GM12872 (cell line): ENCODE results near the gene LIN52.

Experiments used
- TF ChIP-seq, protein P1 (sequence below): IDR thresholded peaks from 3 replicates; pipeline ENCODE4 v1.5.1; 2011; ENCODE audit warnings: low read depth, mild to moderate bottlenecking, low read length, moderate library complexity; ENCODE audit not compliant: insufficient read depth

LIN52 gene

DNA sequence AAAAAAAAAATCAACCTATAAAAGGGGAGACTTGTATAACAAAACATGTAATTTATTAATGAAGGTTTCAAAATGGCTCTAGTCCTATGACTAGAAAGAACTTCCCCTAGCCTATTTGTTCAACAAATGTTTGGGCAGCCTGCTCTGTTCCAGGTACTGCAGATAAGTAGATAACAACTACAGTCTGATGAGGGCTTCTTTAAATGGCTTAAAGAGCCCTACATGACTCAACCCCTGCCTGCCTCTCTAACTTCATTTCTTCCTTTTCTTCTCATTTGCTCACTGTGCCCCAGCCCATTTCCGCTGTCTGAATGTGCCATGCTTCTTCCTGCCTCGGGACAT, 22.0 kb upstream of the LIN52 start:
- TF ChIP-seq, protein P1, sequence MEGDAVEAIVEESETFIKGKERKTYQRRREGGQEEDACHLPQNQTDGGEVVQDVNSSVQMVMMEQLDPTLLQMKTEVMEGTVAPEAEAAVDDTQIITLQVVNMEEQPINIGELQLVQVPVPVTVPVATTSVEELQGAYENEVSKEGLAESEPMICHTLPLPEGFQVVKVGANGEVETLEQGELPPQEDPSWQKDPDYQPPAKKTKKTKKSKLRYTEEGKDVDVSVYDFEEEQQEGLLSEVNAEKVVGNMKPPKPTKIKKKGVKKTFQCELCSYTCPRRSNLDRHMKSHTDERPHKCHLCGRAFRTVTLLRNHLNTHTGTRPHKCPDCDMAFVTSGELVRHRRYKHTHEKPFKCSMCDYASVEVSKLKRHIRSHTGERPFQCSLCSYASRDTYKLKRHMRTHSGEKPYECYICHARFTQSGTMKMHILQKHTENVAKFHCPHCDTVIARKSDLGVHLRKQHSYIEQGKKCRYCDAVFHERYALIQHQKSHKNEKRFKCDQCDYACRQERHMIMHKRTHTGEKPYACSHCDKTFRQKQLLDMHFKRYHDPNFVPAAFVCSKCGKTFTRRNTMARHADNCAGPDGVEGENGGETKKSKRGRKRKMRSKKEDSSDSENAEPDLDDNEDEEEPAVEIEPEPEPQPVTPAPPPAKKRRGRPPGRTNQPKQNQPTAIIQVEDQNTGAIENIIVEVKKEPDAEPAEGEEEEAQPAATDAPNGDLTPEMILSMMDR = no peak

DNA sequence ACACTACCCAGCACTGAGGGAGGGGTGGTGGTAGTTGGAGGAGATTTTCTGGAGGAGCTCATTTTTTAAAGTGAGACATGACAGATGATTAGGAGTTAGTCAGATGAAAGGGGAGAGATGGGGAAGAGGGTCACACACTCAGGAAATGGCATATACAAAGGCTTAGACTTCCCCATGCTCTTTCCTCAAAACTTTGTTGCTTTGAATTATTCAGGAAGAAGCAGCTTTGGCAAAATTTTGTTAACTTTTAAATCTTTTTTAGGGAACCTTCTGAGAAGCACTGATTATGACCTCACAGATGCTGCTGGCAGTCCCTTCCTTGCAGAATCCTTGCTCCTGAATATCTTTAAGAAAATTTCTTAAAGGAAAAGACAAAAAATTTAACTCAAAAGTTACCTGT, 20.3 kb upstream of the LIN52 start:
- TF ChIP-seq, protein P1 = no peak

DNA sequence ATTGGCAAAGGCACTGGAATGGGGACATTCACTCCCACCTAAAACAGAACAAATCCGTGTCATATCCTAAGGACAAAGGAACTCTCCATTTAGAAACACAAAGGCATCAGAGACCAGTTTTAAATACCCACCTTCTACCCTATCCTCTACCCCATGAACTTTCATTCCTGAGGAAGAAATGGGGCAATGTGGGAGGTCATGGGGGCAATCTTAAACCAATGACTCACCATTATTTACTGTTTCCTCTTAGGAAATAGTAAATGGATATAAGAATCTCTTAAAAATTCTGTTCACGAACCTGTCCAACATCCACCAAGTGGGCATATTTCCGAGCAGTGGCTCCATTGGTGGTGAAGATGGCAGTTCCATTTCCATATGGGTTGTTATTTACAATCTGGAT, 19.9 kb upstream of the LIN52 start:
- TF ChIP-seq, protein P1 = no peak

DNA sequence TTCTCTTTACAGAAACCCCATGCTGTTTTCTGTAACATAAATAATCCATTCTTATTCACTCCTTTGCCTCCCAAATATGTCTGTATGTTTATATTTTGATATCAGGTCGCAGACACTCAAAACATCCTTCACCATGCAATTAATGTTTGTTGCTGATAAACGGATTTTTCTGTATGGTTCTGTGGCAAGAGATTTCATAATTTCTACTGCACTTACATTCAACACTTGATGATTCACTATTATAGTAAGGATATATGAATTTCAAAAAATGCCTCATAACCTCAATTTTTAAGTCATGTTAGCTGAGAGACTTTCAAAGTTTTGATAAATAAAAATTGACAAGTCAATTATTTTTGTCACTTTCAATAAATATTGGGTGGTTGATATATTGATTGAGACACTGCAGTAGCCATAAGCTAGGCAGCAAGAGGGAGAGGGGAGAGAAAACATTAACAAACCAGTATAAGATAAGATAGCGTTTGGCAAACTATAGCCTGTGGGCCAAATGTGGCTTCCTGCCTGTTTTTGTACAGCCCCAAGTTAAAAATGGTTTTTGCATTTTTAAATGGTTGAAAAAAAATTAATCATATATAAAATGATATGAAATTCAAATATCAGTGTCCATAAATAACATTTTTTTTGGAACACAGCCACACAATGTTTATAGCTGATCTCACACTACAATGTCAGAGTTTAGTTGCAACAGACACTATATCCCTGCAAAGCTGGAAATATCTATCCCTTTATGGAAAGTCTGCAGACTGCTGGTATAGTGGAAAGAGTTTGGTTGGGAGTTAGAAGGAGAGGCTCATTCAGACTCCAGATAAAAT, 18.8 kb upstream of the LIN52 start:
- TF ChIP-seq, protein P1 = no peak

DNA sequence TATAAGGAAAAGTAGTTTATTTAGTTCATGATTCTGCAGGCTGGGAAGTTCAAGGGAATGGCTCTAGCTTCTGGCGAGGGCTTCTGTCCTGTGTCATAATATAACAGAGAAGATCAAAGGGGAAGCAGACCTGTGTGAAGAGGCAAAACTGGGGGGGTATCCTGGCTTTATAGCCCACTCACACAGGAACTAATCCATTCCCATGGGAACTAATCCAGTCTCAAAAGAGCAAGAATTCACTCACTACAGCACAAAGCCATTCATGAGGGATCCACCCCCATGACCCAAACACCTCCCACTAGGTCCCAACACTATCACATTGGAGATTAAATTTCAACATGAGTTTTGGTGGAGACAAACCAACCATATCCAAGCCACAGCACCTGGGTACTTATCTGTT, 7.4 kb upstream of the LIN52 start:
- TF ChIP-seq, protein P1 = no peak

DNA sequence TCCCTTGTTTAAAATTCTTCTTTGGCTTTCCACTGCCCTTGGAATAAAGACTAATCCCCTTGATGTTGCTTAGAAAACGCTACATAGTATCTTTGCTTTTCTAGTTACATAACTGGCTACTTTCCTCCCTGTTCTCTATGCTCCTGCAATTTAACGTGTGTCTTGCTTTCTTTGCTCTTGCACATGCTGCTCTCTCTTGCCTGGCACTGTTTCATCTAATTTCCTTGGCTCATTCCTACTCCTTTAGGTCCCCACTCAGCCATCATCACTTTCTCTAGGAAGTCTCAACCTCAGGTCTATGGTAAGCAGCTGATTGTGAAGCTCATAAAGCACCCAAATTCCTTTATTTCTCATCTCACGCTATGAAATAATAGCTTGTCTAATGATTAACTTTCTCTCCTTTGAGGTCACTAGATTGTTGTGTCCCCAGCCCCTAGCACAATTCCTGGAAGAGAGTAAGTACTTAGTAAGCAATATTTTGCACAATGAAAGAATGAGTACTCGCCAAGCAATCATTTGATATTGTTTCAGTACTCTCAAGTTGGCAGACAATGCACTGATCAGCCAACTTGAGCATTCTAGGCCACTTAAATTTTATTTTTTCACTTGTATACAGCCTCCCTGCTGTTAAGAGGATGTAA, 3.8 kb upstream of the LIN52 start:
- TF ChIP-seq, protein P1 = no peak

DNA sequence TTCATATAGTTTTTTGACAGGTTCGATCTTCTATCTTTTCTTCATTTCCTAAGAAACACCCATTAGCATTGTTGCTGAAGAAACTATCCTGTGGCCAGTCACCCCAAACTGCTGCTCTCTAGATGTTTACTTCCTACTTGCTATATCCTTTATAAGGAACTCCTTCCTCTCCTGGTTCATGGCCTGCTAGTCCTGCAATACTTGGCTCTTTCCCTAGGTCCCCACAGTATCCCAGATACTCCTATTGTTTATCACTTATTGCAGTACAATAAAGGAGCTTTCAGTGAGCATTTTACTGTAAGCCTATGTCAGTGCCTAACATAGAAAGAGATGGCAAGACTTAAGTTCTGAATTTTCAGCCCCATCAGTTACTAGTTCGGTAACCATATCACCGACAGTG, 3.3 kb upstream of the LIN52 start:
- TF ChIP-seq, protein P1 = no peak
